T-helper 2 cell treated with Interferon-gamma antibody and Interleukin-4, amounts not matched to agents 5 μg/mL and 100 μg/mL, for 36 hours (primary cell): ENCODE data around the gene STX1A.
"Not testable (repeated sequence)": the region's sequence is repeated elsewhere in the genome, so short reads cannot be mapped to it uniquely, and the experiment has no call there.

Source experiments
- DNase-seq: peaks from one replicate; pipeline ENCODE4 v3.0.0; 2021; ENCODE audit warnings: low spot score
- H3K27ac Mint-ChIP-seq: one replicate; pipeline ENCODE4 v1.8.0; 2021; ENCODE audit warnings: mild to moderate bottlenecking, mixed read lengths
- H3K27me3 Mint-ChIP-seq: one replicate; pipeline ENCODE4 v1.8.0; 2021; ENCODE audit warnings: low read depth, mixed read lengths
- H3K36me3 Mint-ChIP-seq: one replicate; pipeline ENCODE4 v1.8.0; 2021; ENCODE audit warnings: low read depth, mixed read lengths
- H3K4me1 Mint-ChIP-seq: one replicate; pipeline ENCODE4 v1.8.0; 2021; ENCODE audit warnings: low read depth, mixed read lengths
- H3K4me3 Mint-ChIP-seq: one replicate; pipeline ENCODE4 v1.8.0; 2022; ENCODE audit warnings: mild to moderate bottlenecking, moderate library complexity, mixed read lengths
- H3K9me3 Mint-ChIP-seq: one replicate; pipeline ENCODE4 v1.8.0; 2021; ENCODE audit warnings: mixed read lengths

The STX1A gene

GRCh38 chr7:73698410-73698809, 21.1 kb downstream of the STX1A start:
- H3K9me3 Mint-ChIP-seq = no peaks in the 10 kb centered on the region

DNA sequence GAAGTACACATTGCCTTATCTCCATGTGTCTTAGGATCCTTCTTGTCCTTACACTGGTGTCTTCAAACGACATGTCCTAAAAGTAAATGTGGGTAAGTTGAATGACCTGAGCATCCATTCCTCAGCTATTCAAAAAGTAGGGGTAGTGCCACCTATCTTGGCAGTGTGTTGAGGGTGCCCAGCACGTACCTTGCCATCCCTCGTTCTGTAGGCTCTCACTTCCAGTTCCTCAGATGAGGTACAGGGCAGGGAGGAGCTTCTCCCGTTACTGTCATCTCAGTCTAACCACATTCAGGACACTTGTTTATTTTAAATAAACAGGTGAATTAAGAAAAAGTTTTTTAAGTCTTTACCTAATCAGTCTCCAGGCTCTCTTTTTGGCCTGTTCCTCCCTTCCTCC, 23.1 kb downstream of the STX1A start:
- H3K9me3 Mint-ChIP-seq = no peaks in the 10 kb centered on the region
- no peak overlapping the region for H3K27ac Mint-ChIP-seq
- H3K4me1 Mint-ChIP-seq = no peaks in the 10 kb centered on the region
- peaks cover 39% of the 10 kb centered on the region for H3K36me3 Mint-ChIP-seq
- H3K27me3 Mint-ChIP-seq = no peaks in the 10 kb centered on the region
- no peak for DNase-seq
- no peak overlapping the region for H3K4me3 Mint-ChIP-seq

More at GRCh38 chr7:73698410-73698809, 21.1 kb downstream of the STX1A start:
- Mint-ChIP-seq H3K27me3 (no peaks in the 10 kb centered on the region), H3K36me3 (peaks cover 38% of the 10 kb centered on the region), H3K4me1 (no peaks in the 10 kb centered on the region), H3K4me3 (no peak overlapping the region), H3K27ac (no peak overlapping the region)
- no peak for DNase-seq

GRCh38 chr7:73690646-73691045, 28.8 kb downstream of the STX1A start:
- no peak overlapping the region for H3K4me3 Mint-ChIP-seq
- DNase-seq = no peak
- no peaks in the 10 kb centered on the region for H3K9me3 Mint-ChIP-seq
- H3K27ac Mint-ChIP-seq = no peak overlapping the region
- peaks cover 50% of the 10 kb centered on the region for H3K36me3 Mint-ChIP-seq
- no peaks in the 10 kb centered on the region for H3K27me3 Mint-ChIP-seq
- peaks cover 12% of the 10 kb centered on the region for H3K4me1 Mint-ChIP-seq

DNA sequence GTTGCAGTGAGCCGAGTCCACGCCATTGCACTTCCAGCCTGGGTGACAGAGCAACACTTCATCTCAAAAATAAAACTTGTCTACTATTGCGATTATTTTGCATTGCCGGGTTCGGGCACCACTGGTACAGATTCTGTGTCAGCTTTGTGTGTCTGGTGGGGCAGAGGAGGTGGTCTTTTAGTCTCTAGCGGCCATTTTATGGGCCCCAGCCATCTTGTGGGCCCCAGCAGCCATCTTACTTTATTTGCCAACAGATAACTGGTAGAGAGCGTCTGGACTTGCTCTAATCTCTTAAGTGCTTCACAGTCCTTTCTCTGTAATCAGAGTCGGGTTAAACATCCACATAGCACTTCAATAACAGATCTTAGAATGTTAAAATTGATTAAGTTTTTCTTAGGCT, 31.2 kb downstream of the STX1A start:
- no peak for DNase-seq
- H3K4me3 Mint-ChIP-seq = no peak overlapping the region
- no peaks in the 10 kb centered on the region for H3K9me3 Mint-ChIP-seq
- H3K27me3 Mint-ChIP-seq = no peaks in the 10 kb centered on the region
- no peak overlapping the region for H3K27ac Mint-ChIP-seq
- H3K36me3 Mint-ChIP-seq = peaks cover 43% of the 10 kb centered on the region
- H3K4me1 Mint-ChIP-seq = peaks cover 16% of the 10 kb centered on the region

DNA sequence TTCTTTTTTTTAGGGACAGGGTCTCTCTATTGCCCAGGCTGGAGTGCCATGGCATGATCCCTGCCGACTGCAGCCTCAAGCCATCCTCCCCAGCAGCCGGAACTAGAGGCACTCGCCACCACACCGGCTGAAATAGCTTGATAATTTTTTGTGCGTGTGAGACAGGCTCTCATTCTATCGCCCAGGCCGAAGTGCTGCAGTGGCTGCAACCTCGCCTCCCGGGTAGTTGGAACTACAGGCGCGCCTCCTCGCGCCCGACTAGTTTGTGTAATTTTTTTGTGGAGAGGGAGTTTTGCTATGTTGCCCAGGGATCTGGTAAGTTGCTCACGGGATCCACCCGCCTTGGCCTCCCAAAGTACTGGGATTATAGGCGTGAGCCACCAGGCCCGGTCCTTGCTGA, 34.2 kb downstream of the STX1A start:
- no peak for DNase-seq
- Mint-ChIP-seq H3K4me1 (peaks cover 26% of the 10 kb centered on the region), H3K27ac (no peak overlapping the region), H3K27me3 (no peaks in the 10 kb centered on the region), H3K4me3 (peak overlapping the region; percentile 64), H3K36me3 (peaks cover 26% of the 10 kb centered on the region), H3K9me3 (no peaks in the 10 kb centered on the region)

- no peak for DNase-seq
Measured at GRCh38 chr7:73683788-73684693, 35.4 kb downstream of the STX1A start.

GRCh38 chr7:73683056-73683787, 36.2 kb downstream of the STX1A start, which contains the start of the genes BUD23 and DNAJC30:
Gene BUD23, plus strand, starts transcription at chr7:73683597. Its CDS starts 29 bp downstream, at chr7:73683626.
Gene DNAJC30, minus strand, starts transcription at chr7:73683453. Its CDS starts 30 bp downstream, at chr7:73683423.
- peak; percentile 90 for DNase-seq
- Mint-ChIP-seq H3K4me1 (peaks cover 18% of the 10 kb centered on the region), H3K27ac (peak within 1 kb of the TSS; percentile 99), H3K36me3 (peaks cover 18% of the 10 kb centered on the region), H3K4me3 (peak within 1 kb of the TSS; percentile 100), H3K9me3 (no peaks in the 10 kb centered on the region), H3K27me3 (no peaks in the 10 kb centered on the region)

More at GRCh38 chr7:73683788-73684693, 35.4 kb downstream of the STX1A start:
- H3K9me3 Mint-ChIP-seq = no peaks in the 10 kb centered on the region
- peaks cover 24% of the 10 kb centered on the region for H3K4me1 Mint-ChIP-seq
- peak overlapping the region; percentile 99 for H3K27ac Mint-ChIP-seq
- H3K27me3 Mint-ChIP-seq = no peaks in the 10 kb centered on the region
- H3K36me3 Mint-ChIP-seq = peaks cover 19% of the 10 kb centered on the region
- peak overlapping the region; percentile 100 for H3K4me3 Mint-ChIP-seq

DNA sequence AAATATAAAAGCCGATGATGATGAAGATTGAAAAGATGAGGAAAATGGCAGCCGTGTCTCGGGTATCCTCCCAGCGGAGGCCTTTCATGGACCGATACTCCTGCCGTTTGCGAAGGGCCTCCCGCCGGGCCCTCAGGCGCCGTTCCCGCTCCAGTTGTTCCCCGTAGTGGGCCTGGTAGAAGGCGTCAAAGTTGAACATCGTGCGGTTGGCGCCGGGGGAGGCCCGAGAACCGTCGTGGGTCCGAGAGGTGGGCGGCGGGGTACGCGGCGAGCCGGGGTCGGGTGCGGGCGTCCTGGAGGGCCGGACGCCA, 36.8 kb downstream of the STX1A start:
- no peaks in the 10 kb centered on the region for H3K9me3 Mint-ChIP-seq
- peak overlapping the region; percentile 99 for H3K27ac Mint-ChIP-seq
- H3K4me3 Mint-ChIP-seq = peak overlapping the region; percentile 100
- H3K27me3 Mint-ChIP-seq = no peaks in the 10 kb centered on the region
- DNase-seq = no peak
- H3K4me1 Mint-ChIP-seq = peaks cover 17% of the 10 kb centered on the region
- peaks cover 23% of the 10 kb centered on the region for H3K36me3 Mint-ChIP-seq

DNA sequence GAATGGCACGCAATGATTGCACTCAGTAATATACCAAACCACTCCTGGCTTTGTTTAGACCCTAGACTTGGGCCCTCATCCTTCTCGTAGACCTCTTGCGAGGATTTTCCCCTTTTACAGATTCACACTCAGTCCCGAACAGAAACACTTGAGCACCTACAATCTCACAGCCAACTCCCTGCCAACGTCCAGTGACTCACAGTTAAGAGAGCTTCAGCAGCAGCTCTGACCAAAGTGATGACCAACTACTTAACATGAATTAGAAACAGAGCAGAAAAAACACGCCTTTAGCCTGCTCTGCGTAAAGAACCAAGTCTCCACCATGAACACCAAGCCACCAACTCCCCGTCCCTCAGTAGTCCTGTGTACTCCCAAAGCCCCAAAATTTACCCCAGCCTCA, 38.4 kb downstream of the STX1A start:
- Mint-ChIP-seq H3K36me3 (peaks cover 18% of the 10 kb centered on the region), H3K4me1 (peaks cover 14% of the 10 kb centered on the region), H3K9me3 (no peaks in the 10 kb centered on the region), H3K4me3 (peak overlapping the region; percentile 7), H3K27me3 (no peaks in the 10 kb centered on the region), H3K27ac (no peak overlapping the region)
- DNase-seq = no peak

GRCh38 chr7:73680501-73680900, 39.0 kb downstream of the STX1A start:
- no peak overlapping the region for H3K27ac Mint-ChIP-seq
- peak overlapping the region; percentile 7 for H3K4me3 Mint-ChIP-seq
- peaks cover 14% of the 10 kb centered on the region for H3K4me1 Mint-ChIP-seq
- H3K36me3 Mint-ChIP-seq = peaks cover 17% of the 10 kb centered on the region
- no peaks in the 10 kb centered on the region for H3K27me3 Mint-ChIP-seq
- no peak for DNase-seq
- H3K9me3 Mint-ChIP-seq = no peaks in the 10 kb centered on the region

DNA sequence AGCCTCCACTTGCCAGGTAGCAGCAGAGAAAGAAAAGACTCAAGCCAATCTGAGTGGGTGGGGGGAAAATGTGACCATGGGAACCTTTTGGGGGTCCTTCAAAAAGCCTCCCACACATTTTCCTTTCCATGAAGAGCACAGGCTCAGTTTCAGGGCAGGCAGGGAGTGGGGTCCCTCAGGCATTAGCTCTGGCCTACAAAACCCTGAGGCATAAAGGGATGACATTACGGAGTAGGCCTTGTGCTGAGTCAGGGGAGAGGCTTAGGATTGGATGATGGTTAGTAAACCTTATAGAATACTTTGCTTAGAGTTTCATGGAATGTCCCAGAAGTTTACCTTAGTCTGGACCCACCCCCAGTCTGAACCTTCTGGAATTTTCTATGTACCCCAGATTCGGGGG, 39.8 kb downstream of the STX1A start:
- Mint-ChIP-seq H3K27ac (no peak overlapping the region), H3K4me1 (peaks cover 12% of the 10 kb centered on the region), H3K9me3 (no peaks in the 10 kb centered on the region), H3K36me3 (peaks cover 17% of the 10 kb centered on the region), H3K27me3 (no peaks in the 10 kb centered on the region), H3K4me3 (no peak overlapping the region)
- DNase-seq = no peak

GRCh38 chr7:73678862-73679261, 40.6 kb downstream of the STX1A start:
- H3K9me3 Mint-ChIP-seq = no peaks in the 10 kb centered on the region
- H3K27me3 Mint-ChIP-seq = no peaks in the 10 kb centered on the region
- DNase-seq = no peak
- H3K27ac Mint-ChIP-seq = no peak overlapping the region
- H3K4me3 Mint-ChIP-seq = no peak overlapping the region
- peaks cover 10% of the 10 kb centered on the region for H3K4me1 Mint-ChIP-seq
- H3K36me3 Mint-ChIP-seq = peaks cover 16% of the 10 kb centered on the region

DNA sequence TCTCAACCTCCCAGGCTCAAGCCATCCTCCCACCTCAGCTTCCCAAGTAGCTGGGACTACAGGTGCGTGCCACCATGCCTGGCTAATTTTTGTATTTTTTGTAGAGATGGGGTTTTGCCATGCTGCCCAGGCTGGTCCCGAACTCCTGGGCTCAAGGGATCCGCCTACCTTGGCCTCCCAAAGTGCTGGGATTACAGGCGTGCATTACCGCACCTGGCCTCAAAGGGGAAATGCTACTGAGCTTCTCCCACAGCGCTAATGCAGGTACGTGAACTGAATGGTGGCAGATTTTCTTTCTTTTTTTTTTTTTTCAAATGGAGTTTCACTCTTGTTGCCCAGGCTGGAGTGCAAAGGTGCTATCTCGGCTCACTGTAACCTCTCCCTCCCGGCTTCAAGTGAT, 43.4 kb downstream of the STX1A start:
- not testable (repeated sequence) for H3K4me1 Mint-ChIP-seq, DNase-seq, H3K9me3 Mint-ChIP-seq, H3K27me3 Mint-ChIP-seq, H3K4me3 Mint-ChIP-seq, H3K27ac Mint-ChIP-seq
- peaks cover 14% of the 10 kb centered on the region for H3K36me3 Mint-ChIP-seq

DNA sequence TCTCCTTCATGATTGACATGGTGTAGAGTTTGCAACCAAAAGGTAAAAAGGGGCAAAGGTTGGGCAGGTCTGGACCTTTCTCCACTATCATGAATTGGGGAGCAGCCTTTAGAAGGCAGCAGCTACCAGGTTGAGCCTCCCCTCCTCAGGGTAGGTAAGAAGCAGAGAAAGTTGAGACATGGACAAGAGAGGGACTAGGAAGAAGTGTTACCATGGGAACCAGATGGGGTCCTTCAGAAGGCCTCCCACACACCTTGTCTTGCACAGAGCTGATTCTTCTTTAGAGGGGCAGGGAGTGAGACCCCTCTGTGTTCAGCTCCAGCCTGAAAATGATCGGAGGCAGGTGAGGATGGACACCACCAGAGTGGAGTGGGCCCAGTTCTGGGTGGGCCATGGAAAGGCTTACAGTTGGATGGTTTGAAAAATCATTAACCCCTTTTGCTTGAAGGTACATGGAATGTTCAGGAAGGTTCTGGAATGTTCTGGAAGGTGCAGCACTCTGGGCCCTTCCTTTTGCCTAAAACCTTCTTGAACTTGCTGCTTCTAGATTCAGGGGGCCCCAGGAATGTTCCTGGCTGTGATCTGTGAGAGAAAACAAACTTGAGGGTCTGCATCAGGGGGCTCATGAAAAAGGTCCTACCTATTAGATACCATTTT, 44.9 kb downstream of the STX1A start:
- H3K36me3 Mint-ChIP-seq = peaks cover 14% of the 10 kb centered on the region

More for the DNA sequence above, 44.9 kb downstream of the STX1A start:
- H3K27ac Mint-ChIP-seq = no peak overlapping the region
- peaks cover 16% of the 10 kb centered on the region for H3K27me3 Mint-ChIP-seq
- H3K4me1 Mint-ChIP-seq = no peaks in the 10 kb centered on the region
- H3K4me3 Mint-ChIP-seq = no peak overlapping the region
- no peak for DNase-seq
- H3K9me3 Mint-ChIP-seq = no peaks in the 10 kb centered on the region
